Fibroblast of lung (primary cell): ENCODE measurements around the gene PKNOX2. TPM values are rescaled to one million over a fixed set of nuclear protein-coding genes. Genes with fewer than 3 reads are reported as not detected.

Experiments used
- DNase-seq, 2 donors: peaks; one replicate each; pipeline versions ENCODE4 v3.0.0 to v3.0.0-alpha.2; 2010; ENCODE audit warnings: low read depth in 2 of 2
- H2AFZ ChIP-seq: 2 replicates; pipeline ENCODE4 v1.5.1; 2012; ENCODE audit warnings: low read length, control low read depth, inconsistent platforms
- H3K27ac ChIP-seq: 2 replicates; pipeline ENCODE4 v1.5.1; 2011; ENCODE audit warnings: low read length, control low read depth; ENCODE audit not compliant: insufficient read depth
- H3K27me3 ChIP-seq: 2 replicates; pipeline ENCODE4 v1.5.1; 2011; ENCODE audit warnings: mild to moderate bottlenecking, low read length; ENCODE audit not compliant: control insufficient read depth, insufficient read depth
- H3K36me3 ChIP-seq: 2 replicates; pipeline ENCODE4 v1.5.1; 2011; ENCODE audit warnings: low read length; ENCODE audit not compliant: control insufficient read depth, insufficient read depth
- H3K4me1 ChIP-seq: 2 replicates; pipeline ENCODE4 v1.5.1; 2011; ENCODE audit warnings: low read length; ENCODE audit not compliant: control insufficient read depth, insufficient read depth; ENCODE audit errors: extremely low read depth
- H3K4me2 ChIP-seq: 2 replicates; pipeline ENCODE4 v1.5.1; 2011; ENCODE audit warnings: low read length, control low read depth; ENCODE audit not compliant: insufficient read depth; ENCODE audit errors: extremely low read depth
- H3K4me3 ChIP-seq, 4 experiments: fragments of 200-600 bp in 1 of 4; sonication (generic) in 1 of 4; replicated peaks in 1 of 4; 2 replicates each; pipeline ENCODE4 v1.5.1; 2011 to 2016; ENCODE audit warnings: low read length in 4 of 4, low read depth in 3 of 4, mild to moderate bottlenecking in 3 of 4, control low read depth in 2 of 4, inconsistent platforms in 1 of 4, mixed read lengths in 1 of 4; ENCODE audit not compliant: insufficient read depth in 1 of 4; ENCODE audit errors: control extremely low read depth in 1 of 4
- H3K79me2 ChIP-seq: 2 replicates; pipeline ENCODE4 v1.5.1; 2012; ENCODE audit warnings: mild to moderate bottlenecking, low read length, inconsistent platforms; ENCODE audit not compliant: control insufficient read depth, insufficient read depth
- H3K9ac ChIP-seq: 2 replicates; pipeline ENCODE4 v1.5.1; 2011; ENCODE audit warnings: mild to moderate bottlenecking, low read length, control low read depth; ENCODE audit not compliant: insufficient read depth
- H3K9me3 ChIP-seq: 2 replicates; pipeline ENCODE4 v1.5.1; 2012; ENCODE audit warnings: low read depth, low read length; ENCODE audit not compliant: control insufficient read depth, insufficient read depth
- H4K20me1 ChIP-seq: 2 replicates; pipeline ENCODE4 v1.5.1; 2011; ENCODE audit warnings: low read length; ENCODE audit not compliant: control insufficient read depth, insufficient read depth; ENCODE audit errors: extremely low read depth
- CTCF ChIP-seq, 2 donors: IDR thresholded peaks in 1 of 2; conservative IDR thresholded peaks in 1 of 2; 1 replicate in 1 of 2; 2 replicates in 1 of 2; pipeline ENCODE4 v1.5.1; 2011 to 2012; ENCODE audit warnings: low read length in 2 of 2, control low read depth in 1 of 2, inconsistent platforms in 1 of 2, low read depth in 1 of 2, mild to moderate bottlenecking in 1 of 2
- EZH2 ChIP-seq: IDR thresholded peaks from 2 replicates; pipeline ENCODE4 v1.5.1; 2012; ENCODE audit warnings: low read length, control low read depth, mild to moderate bottlenecking; ENCODE audit errors: missing control alignments
- polyA plus RNA-seq, 2 donors: library from polyadenylated mRNA; depleted of rRNA in 1 of 2; stranded (reverse) in 1 of 2; unstranded in 1 of 2; fragments of >200 nt; gene quantifications; 2 replicates each; pipeline ENCODE4 v1.2.1, GENCODE V29; 2011 to 2012; ENCODE audit warnings: missing spikeins in 1 of 2
- total RNA-seq: library from RNA; depleted of rRNA; stranded (reverse); fragments of >200 nt; gene quantifications from 2 replicates; pipeline ENCODE4 v1.2.1, GENCODE V29; 2014

Gene PKNOX2
- total and polyA plus RNA-seq, 2 donors (not counting 1 experiment from before 2014, with no cell fraction given) = 0.33 to 2.2 TPM

- H3K9me3 ChIP-seq = no peaks in the 10 kb centered on the region
- H3K9ac ChIP-seq = no peak overlapping the region
- H4K20me1 ChIP-seq = no peaks in the 10 kb centered on the region
- no peak overlapping the region for H3K4me3 ChIP-seq
- no peak overlapping the region for H2AFZ ChIP-seq
- no peaks in the 10 kb centered on the region for H3K36me3 ChIP-seq
- TF ChIP-seq CTCF (conservative IDR thresholded peaks at IDR 0.05 in 1 of 2, IDR thresholded peaks at IDR 0.05 in 1 of 2; ENCODE audit: low read depth in 1 of 2, low read length in 2 of 2) = no peak
- no peak for TF ChIP-seq EZH2
- DNase-seq = peak; percentile 25 to 78
- H3K79me2 ChIP-seq = no peaks in the 10 kb centered on the region
- H3K4me2 ChIP-seq = no peak overlapping the region
- peaks cover 4% of the 10 kb centered on the region for H3K27me3 ChIP-seq
- no peak overlapping the region for H3K27ac ChIP-seq
- H3K4me1 ChIP-seq = no peaks in the 10 kb centered on the region
These were observed 111.5 kb downstream of the PKNOX2 start for GRCh38 chr11:125275905-125276618.

GRCh38 chr11:125276619-125276976 lies 112.0 kb downstream of the PKNOX2 start:
- Histone ChIP-seq H3K79me2 (no peaks in the 10 kb centered on the region), H3K27me3 (peaks cover 4% of the 10 kb centered on the region), H3K27ac (no peak overlapping the region), H4K20me1 (no peaks in the 10 kb centered on the region), H3K4me3 (no peak overlapping the region), H3K9ac (no peak overlapping the region), H2AFZ (no peak overlapping the region), H3K9me3 (no peaks in the 10 kb centered on the region), H3K4me2 (no peak overlapping the region), H3K4me1 (no peaks in the 10 kb centered on the region), H3K36me3 (no peaks in the 10 kb centered on the region)
- TF ChIP-seq EZH2 = no peak
- no peak for TF ChIP-seq CTCF (conservative IDR thresholded peaks at IDR 0.05 in 1 of 2, IDR thresholded peaks at IDR 0.05 in 1 of 2; ENCODE audit: low read depth in 1 of 2, low read length in 2 of 2)
- DNase-seq = no peak

- H3K27me3 ChIP-seq = peaks cover 6% of the 10 kb centered on the region
- no peaks in the 10 kb centered on the region for H3K4me1 ChIP-seq
- TF ChIP-seq EZH2 (no peak), CTCF (conservative IDR thresholded peaks at IDR 0.05 in 1 of 2, IDR thresholded peaks at IDR 0.05 in 1 of 2; ENCODE audit: low read depth in 1 of 2, low read length in 2 of 2) (no peak)
- no peak for DNase-seq
- no peaks in the 10 kb centered on the region for H3K36me3 ChIP-seq
- no peak overlapping the region for H2AFZ ChIP-seq
- no peaks in the 10 kb centered on the region for H3K9me3 ChIP-seq
- no peak overlapping the region for H3K9ac ChIP-seq
- no peak overlapping the region for H3K27ac ChIP-seq
- no peaks in the 10 kb centered on the region for H3K79me2 ChIP-seq
- no peak overlapping the region for H3K4me2 ChIP-seq
- H3K4me3 ChIP-seq = no peak overlapping the region
- no peaks in the 10 kb centered on the region for H4K20me1 ChIP-seq
These were observed 115.3 kb downstream of the PKNOX2 start for GRCh38 chr11:125279676-125280418.
